Embryonic facial prominence (tissue), 1 donor: ENCODE measurements around the gene TMPRSS2.

ENCODE experiments used
- DNase-seq: peaks from one replicate; pipeline ENCODE4 v3.0.0-alpha.2; 2016; ENCODE audit errors: extremely low spot score

TMPRSS2 gene

DNA sequence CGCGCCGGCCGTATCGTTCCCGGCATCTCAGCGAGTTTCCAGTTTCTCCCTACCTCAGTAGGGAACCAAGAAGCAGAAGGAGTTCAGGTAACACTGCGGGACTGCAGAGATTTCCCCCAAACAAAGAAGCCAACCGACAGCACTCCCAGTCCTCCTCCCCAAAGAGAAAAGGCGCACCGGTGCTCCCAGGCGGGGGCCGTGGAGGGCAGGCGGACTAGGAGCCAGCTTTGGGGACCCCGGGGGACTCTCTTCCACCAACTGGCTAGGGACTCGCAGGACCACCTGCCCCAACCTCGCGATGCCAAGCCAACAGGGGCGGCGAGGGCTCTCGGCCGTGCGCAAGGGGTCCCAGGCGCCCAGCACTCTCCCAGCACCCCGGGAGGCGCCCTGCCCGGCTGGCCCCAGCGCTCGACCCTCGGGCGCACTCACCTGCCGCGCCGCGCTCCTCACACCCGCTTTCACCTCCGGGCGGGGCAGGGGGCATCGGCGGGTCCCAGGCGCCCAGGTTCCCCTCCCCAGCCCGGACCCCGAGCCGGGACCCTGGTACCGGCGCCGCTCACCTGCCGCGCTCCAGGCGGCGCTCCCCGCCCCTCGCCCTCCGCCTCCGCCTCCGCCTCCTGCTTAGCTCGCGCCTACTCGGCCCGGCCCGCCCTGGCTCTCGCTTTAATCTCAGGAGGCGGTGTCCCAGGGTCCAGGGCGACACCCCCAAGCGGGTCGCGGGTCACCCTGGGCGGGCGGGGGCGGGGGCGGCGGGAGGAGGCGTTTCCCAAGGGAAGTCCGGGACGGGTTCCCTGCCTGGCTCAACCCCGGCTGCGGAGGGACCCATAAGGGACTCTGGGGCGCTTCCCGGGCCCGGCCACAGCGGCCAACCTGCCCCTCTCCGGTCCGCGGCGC is at the start of gene TMPRSS2:
Gene TMPRSS2, minus strand, starts transcription at position 638 of the 894 bp plus-strand sequence. CDS start 10,025 bp downstream, outside the sequence.
- no peak for DNase-seq

DNA sequence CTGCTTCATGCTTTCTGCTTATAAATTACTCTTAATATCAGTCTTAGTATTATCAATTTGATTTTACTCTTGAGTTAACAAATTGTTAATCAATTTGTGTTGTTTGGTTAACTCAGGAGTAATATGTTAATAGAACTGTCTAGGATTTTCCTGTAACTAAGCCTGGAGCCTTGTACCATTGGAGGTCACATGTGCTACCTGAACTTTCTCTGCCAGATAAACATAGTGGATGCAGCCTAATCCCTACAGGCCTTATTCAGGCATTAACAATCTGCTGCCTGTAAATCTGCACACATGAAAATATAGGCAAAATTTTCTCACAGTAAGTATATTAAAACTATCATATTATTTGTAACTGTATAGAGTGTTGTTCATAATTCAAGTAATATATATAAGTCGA is 47.1 kb upstream of the TMPRSS2 start:
- DNase-seq: no peak

DNA sequence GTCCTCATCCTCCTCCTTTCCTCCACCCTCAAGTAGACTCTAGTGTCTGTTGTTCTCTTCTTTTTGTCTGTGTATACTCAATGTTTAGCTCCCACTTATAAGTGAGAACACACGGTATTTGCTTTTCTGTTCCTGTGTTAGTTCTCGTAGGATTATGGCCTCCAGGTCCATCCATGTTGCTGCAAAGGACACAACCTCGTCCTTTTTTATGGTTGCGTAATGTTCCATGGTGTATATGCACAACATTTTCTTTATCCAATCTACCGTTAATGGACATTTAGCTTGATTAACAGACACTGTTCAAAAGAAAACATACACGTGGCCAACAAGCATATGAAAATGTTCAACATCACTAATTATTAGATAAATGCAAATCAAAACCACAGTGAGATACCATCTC is 44.3 kb upstream of the TMPRSS2 start:
- no peak for DNase-seq

GRCh38 chr21:41548781-41549180 is 40.8 kb upstream of the TMPRSS2 start:
- no peak for DNase-seq

DNA sequence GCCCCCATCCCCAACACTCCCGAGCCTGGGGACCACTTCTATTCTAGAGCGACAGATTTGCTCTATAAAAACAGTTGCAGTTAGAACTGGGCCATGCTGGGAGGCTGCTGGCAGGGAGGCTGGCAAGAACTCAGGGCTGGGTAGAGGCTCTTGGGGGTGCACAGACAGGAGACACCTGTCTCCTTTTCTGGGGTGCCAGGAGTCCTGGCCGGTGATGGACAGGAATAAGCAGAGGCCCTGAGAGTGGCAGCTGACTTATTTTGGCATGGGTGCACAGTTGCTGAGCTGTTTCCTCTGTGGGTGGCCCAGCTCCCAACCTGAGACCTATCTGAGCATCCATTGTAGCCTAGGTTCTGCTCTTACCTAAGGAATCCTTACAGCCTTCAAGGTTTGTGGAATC is 39.2 kb upstream of the TMPRSS2 start:
- no peak for DNase-seq

- DNase-seq: no peak
Observed at GRCh38 chr21:41545500-41546359, 37.8 kb upstream of the TMPRSS2 start.

DNA sequence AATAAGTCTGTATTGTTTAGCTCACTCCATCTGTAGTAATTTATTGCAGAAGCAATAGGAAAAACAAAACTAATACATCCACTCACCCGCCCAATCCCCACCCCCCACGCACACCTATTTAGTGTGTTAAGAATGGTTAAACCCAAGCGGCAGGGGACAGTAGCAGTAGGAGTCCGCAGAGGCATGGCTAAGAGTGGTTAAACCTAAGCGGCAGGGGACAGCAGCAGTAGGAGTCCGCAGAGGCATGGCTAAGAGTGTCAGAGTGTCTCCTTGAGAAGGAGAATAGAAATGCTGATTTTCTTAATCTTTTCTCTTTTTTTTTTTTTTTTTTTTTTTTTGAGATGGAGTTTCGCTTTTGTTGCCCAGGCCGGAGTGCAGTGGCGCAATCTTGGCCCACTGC is 34.8 kb upstream of the TMPRSS2 start:
- DNase-seq: no peak

DNA sequence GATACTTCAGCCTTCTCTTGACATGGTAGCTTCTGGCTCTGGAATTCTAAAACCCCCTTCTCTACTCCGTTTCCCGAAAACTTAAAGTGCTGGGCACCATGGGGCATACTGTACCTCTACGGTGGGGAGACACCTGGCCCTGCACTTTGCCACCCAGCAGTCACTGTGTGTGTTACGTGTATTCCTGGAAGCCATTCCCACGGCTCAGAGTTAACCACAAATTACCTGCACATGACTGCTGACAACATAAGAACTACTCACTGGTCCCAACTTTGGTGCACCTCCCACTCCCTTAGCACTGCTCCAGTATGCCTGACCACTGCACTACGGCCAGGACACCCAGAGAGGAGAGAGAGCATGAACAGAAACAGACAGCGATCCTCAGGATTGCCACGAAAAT is 29.4 kb upstream of the TMPRSS2 start:
- no peak for DNase-seq

GRCh38 chr21:41536827-41537103 is 28.8 kb upstream of the TMPRSS2 start:
- no peak for DNase-seq

GRCh38 chr21:41536076-41536826 is 28.3 kb upstream of the TMPRSS2 start:
- DNase-seq: no peak

DNA sequence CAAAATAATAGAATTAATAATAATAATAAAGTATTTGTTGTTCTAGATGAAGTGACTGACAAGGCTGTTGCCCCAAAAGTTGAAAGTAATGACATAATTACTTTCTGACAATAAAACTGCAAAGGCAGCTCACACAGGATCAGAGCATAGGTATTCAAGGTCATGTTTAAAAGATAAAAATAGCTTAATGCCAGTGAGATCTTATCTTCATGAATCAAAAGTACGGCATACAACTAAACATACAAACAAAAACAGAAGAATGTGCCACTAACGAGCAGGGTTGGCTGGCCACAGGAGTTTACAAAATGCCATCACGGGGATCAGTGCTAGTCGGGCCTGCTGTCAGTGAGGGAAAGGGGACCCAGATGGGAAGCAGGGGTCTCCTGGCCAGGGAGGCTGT is 22.4 kb upstream of the TMPRSS2 start:
- DNase-seq: no peak

DNA sequence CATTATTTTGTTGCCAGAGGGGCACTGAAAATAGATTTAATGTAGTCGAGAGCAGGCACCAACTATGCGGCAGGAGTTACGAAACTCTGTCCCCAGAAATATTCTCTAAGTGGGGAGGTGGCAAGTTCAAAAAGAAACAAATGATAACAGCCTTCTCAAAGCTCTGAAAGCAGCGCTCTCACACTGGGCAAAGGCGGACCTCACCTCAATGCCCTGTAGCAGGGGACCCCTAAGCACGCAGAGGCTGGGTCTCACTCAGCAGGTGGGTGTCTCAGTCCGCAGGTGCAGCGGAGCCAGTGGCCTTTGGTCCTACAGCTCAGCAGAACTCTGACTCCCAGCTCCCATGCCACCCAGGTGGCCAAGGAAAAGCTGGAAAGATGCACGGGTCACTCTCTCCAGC is 21.8 kb upstream of the TMPRSS2 start:
- DNase-seq: no peak

- DNase-seq: no peak
Observed at GRCh38 chr21:41526478-41527087, 18.6 kb upstream of the TMPRSS2 start.

DNA sequence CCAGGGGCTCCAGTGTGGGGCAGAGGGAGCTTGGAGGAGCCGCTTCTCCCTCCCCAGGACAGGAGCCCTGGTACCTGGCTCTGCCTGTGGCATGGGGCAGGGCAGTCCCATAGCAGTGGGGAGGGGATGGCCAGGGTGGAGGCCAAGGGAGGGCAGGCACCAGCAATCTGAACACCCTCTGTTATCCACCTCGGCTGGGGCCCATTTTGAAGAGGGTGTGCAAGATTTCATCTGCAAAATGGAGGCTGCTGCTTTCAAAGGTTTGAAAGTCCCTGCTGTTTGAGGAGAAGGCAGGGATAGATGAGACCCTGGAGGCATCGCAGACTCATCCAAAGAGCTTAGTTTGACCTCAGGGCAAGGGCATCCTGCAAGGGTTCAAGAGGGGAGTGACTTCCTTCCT is 15.2 kb upstream of the TMPRSS2 start:
- DNase-seq: no peak

GRCh38 chr21:41521489-41522027 is 13.6 kb upstream of the TMPRSS2 start:
- no peak for DNase-seq

DNA sequence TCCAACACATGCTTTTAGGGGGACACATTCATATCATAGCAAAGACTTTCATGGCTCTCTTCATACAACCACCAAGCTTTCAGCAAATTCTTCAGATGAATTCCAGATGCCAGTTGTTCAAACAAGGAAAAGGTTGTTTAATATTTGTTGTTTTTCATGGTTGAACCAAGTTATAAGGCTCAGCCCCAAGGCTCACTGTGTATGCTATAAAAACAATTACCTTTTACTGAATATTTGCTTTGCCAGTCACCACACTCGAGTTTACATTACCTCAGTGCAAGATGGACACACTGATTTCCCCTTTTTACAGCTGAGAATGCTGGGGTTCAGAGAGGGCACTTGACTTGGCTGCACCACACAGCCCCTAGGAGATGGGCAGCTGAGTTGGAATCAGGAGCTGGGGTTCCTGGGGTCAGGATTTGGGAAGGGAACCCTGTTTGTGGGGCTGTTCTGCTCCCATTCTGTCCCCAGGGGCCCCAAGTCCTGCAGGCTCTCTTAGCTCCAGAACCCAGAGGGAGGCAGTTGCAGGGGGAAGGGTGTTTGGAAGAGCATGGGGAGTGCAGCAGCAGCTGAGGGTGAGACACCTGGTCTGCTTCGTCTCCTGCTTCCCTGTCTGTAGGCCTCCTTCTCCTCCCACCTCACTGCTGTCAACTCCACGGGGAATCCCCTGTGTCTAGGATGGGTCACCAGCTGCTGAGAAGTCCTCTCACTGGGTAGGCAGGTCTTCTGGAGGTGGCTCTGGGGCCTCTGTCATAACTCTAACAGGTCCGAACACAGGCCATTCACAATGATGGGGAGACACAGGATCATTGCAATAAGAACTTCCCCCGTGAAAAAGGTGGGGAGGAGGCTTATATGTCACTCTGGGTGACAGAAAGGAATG is 12.8 kb upstream of the TMPRSS2 start:
- DNase-seq: no peak

- no peak for DNase-seq
Observed at GRCh38 chr21:41519806-41520559, 12.0 kb upstream of the TMPRSS2 start.

- DNase-seq: no peak
Observed at GRCh38 chr21:41518757-41519156, 10.8 kb upstream of the TMPRSS2 start.

DNA sequence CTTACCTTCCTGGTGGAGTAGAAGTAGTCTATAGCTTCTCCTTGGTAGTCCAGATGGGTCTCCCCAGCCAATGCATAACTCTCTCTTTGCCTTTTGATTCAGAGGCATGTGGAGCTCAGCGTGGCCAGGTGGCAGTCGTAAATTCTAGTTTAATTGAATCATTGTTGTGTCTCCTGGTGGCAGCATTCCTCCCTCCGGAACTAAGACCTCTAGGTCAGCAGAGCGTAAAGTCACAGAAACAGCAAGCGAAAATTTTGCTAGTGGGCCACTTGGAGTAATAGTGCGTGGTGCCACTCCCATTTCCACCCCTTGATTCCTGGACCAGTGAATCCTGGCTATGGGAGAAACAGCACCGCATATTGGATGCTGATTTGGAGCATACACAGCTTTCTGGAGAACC is 3.9 kb upstream of the TMPRSS2 start:
- DNase-seq: no peak

DNA sequence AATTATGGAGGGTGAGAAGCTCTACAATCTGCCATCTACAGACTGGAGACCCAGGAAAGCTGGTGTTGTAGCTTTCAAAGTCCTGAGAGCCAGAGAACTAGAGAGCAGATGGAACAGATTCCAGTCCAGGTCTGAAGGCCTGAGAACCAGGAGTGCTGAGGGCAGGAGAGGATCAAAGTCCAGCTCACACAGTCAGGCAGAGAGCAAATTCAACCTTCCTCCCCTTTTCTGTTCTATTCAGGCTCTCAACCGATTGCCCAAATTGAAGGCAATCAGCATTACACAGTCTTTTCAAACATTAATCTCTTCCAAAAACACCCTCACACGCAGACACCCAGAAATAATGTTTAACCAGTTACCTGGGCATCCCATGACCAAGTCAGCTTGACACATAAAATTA is 2.5 kb upstream of the TMPRSS2 start:
- no peak for DNase-seq
